Measurements from ENCODE around the gene NEFH.

The NEFH gene

GRCh38 chr22:29503811-29504372, 23.9 kb downstream of the NEFH start:
- DNase-seq, result peak; percentile 94

DNA sequence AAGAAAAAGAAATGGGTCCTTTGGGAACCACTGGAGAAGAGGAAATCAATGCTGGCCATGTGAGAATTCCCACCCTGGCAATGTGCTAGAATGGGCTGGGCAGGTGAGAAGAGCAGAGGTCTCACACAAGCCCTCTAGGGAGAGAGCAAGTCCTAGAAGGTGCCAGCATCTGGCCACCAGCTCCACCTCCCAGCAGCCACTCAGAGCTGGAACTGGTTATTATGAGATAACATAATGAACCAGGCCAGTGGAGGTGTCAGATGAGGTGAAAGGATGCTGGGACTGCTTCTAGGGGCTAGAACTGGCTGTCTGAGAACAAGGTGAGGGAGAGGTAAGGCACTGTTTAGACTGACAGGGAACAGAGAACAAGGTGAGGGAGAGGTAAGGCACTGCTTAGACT, 29.3 kb downstream of the NEFH start:
- DNase-seq, result no peak

GRCh38 chr22:29509815-29510214, 29.8 kb downstream of the NEFH start:
- no peak for DNase-seq

GRCh38 chr22:29510542-29510941, 30.5 kb downstream of the NEFH start:
- no peak for DNase-seq

- DNase-seq, result no peak
Measured at GRCh38 chr22:29511126-29511862, 31.3 kb downstream of the NEFH start.

GRCh38 chr22:29512031-29512430, 32.0 kb downstream of the NEFH start:
- no peak for DNase-seq

GRCh38 chr22:29517215-29517908, 37.3 kb downstream of the NEFH start:
- DNase-seq, result no peak

- DNase-seq, result no peak
Measured at GRCh38 chr22:29518427-29518826, 38.4 kb downstream of the NEFH start.

- no peak for DNase-seq
Measured at GRCh38 chr22:29519996-29520395, 40.0 kb downstream of the NEFH start.

DNA sequence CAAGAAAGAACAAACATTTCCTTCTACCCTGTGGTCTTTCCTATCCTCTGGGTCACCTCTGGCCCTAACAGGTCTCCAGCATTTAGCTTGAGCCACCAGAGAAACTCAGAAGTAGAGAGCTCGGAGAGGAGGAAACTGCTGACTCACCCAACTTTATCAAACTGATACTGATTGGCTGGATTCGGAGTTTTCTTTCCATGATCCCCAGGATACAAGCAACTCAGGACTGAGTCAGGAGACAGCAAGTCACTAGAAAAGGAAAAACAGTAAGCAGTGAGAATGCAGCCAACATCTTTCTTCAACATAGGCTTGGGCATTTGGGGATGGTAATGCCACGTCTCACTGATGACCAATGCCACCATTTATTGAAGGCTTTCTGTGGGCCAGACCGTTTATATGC, 40.8 kb downstream of the NEFH start:
- no peak for DNase-seq

GRCh38 chr22:29521526-29521925, 41.5 kb downstream of the NEFH start:
- no peak for DNase-seq

GRCh38 chr22:29523761-29524160, 43.7 kb downstream of the NEFH start:
- DNase-seq, result no peak

DNA sequence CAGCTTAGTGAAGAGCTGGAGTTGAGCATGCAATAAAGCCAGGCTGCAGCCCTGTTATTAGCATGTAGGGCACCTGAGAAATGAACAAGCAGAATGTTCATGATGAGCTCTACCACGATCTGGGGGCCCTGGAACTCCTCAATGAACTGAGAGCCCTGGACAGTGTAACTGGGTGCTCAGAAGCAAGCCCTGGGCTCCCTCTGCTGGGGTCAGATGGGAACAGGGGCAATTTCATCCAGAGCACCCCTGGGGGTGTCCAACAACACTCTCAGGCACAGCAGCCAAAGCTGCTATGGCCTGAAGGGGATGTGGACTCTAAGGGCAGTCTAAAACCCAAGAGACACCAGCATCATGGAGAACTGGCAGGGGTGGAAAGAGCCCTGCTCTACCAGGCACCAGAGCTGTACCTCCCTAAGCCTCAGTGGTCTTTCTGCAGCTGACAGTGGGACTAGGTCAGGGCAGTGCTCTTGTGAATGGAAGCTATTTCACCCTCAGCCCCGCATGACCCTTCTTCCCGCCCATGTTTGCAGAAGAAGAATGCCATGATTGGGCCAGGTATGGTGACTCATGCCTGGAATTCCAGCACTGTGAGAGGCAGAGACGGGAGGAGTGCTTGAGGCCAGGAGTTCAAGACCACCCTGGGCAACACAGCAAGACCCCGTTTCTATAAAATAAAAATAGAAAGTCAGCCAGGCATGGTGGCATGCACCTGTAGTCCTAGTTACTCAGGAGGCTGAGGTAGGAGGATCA, 44.6 kb downstream of the NEFH start:
- DNase-seq, result peak; percentile 58

GRCh38 chr22:29528144-29528543, 48.1 kb downstream of the NEFH start:
- no peak for DNase-seq

DNA sequence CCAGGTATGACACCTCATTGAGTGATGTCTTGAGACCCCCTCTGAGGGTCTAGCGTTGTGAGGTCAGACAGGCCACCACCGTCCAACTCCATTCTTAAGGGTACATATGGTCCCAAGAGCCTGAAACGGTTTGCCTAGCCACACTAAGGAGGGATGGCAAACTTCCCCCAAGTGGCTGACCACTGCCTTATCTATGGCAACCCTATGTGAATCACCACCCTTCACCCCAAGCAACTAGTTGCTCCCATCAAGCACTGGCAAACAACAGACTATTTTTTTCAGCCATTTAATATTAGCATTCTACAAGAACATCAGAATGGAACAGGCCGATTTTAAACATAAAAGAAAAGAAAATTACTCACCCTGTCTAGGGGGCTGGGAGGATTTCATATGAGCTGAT, 50.7 kb downstream of the NEFH start:
- no peak for DNase-seq

GRCh38 chr22:29531419-29531818, 51.4 kb downstream of the NEFH start:
- no peak for DNase-seq

DNA sequence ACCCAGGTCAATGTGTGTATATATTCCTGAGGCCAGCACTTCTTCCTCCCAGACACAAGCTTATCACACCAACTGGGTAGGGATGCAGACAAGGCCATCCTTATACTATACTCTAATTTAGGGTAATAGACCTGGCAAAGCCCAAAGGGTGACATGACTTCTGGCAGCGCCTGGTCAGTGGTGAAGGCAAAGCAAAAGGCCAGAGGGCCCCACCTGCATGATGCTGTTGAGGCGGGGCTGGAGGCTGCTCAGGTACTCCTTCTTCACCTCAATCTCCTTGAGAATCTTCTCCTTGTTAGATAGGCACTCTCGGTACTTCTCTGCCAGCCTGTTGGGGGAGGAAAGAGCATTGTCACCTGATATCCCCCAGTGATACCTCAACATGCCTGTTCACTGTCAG, 56.4 kb downstream of the NEFH start:
- no peak for DNase-seq

- DNase-seq, result no peak
Measured at GRCh38 chr22:29539105-29539504, 59.1 kb downstream of the NEFH start.
